Testis (tissue), 2 donors: ENCODE results near the gene TCF15.

Source experiments
- CTCF ChIP-seq, 3 experiments: fragments of 450-650 bp in 2 of 3; fragments of 200-600 bp in 1 of 3; sonication (generic) in 1 of 3; IDR thresholded peaks; one replicate each; pipeline ENCODE4 v1.5.1; 2016 to 2019; ENCODE audit warnings: antibody characterized with exemption in 3 of 3, mild to moderate bottlenecking in 2 of 3, moderate library complexity in 1 of 3
- POLR2A ChIP-seq: fragments of 450-650 bp; IDR thresholded peaks from one replicate; pipeline ENCODE4 v1.6.1; 2017; ENCODE audit warnings: antibody characterized with exemption, mild to moderate bottlenecking, moderate library complexity

DNA sequence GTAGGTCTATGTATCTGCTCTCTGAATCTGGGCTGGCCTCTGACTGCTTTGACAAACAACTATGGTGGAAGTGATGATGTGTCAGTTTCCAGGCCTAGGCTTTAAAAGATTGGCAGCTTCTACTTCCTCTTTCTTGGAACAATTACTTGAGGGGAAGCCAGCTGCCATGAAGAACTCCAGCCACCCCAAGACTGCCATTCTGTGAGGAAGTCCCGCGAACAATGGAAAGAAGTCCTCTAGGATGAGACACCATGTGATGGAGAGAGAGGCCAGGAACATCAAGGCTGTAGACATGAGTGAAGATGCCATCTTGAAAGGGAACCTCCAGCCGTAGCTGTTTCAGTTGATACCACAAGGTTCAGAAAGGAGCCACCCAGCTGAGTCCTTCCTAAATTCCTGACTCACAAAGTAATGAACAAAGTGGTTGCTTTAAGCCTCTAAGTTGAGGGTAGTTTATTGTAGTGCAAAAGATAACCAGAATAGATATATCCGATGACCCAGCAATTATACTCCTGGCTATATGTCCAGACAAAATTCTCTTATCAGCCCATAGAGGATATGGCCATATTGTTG is 15.3 kb upstream of the TCF15 start:
- TF ChIP-seq CTCF (IDR thresholded peaks at IDR 0.05) (no peak), POLR2A (no peak)
